HG03045 (cell line): Measurements from ENCODE around the gene LSMEM2.

Experiments used
- ATAC-seq: cut with Tn5 transposase; IDR thresholded peaks from one replicate; pipeline ENCODE4 v1.9.1; 2021; ENCODE audit warnings: mild to moderate bottlenecking, moderate library complexity; ENCODE audit not compliant: unreplicated experiment

The LSMEM2 gene

GRCh38 chr3:50337175-50337861 lies 58.4 kb downstream of the LSMEM2 start:
- peak; percentile 79 for ATAC-seq
